Fibroblast of the conjunctiva (primary cell): Measurements from ENCODE around the gene LIPH.
"Not testable (repeated sequence)": the region's sequence is repeated elsewhere in the genome, so short reads cannot be mapped to it uniquely, and the experiment has no call there.

Experiments
- DNase-seq: peaks from one replicate; pipeline ENCODE4 v3.0.0-alpha.2; 2010; ENCODE audit warnings: low read depth

Gene LIPH

DNA sequence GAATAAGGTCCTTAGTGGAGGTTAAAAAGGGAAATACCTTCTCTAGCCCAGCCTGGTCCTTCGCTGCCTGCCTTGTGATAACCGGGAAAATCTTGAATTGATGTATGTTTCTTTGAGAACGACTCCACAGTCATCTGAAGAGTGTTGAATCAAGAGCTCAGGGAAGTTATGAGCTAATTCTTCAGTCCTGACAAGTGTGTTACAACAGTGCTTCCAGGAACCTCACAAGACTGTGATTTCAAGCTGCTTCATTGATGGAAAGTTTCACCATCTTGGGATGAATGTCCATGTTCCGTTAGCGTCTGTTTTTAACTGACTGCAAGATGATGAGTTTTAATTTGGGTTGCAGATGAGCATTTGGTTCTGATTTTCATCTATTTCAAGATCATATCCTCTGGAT is 66.0 kb downstream of the LIPH start:
- no peak for DNase-seq

DNA sequence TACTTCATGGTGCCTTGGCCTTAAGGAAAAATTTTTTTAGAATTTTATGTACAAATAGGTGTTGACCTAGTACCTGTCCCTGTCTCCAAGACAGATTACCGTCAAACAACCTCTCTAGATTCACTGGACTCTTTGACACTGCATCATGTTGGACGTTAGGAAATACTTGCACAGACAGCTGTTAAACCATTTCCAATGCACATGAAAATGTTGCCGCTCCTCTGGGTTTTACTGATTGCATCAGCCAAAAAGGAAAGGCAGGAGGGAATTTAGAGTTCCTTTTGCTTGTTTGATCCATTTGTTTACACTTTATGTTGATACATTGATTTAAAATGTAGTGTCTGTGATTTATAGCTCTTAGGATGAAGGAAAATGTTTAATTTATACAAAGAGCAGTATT is 68.1 kb downstream of the LIPH start:
- DNase-seq = no peak

DNA sequence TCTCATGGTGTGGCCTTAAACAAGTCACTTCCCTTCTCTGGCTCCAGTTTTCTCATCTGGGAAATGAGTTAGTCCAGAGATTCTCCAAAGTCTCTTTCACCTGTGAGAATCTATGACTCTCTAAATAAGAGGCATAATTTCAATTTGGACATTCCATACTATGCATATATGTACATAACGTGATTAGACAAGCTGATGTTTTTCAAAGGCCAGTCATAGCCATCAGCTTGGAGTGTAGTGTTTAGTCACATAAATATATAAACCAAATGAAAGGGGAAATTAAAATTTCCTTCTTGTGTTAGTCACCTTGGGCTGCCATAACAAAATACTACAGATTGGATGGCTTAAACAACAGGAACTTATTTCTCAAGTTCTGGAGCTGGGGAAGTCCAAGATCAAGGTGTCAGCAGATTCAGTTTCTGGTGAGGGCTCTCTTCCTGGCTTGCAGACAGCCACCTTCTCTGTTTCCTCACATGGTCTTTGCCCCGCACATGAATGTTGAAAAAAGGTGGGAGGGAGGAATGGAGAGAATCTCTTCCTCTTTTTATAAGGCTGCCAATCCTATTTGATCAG is 72.9 kb downstream of the LIPH start:
- no peak for DNase-seq

GRCh38 chr3:185477316-185477715 is 75.1 kb downstream of the LIPH start:
- DNase-seq = no peak

GRCh38 chr3:185474922-185475321 is 77.5 kb downstream of the LIPH start:
- DNase-seq = not testable (repeated sequence)

DNA sequence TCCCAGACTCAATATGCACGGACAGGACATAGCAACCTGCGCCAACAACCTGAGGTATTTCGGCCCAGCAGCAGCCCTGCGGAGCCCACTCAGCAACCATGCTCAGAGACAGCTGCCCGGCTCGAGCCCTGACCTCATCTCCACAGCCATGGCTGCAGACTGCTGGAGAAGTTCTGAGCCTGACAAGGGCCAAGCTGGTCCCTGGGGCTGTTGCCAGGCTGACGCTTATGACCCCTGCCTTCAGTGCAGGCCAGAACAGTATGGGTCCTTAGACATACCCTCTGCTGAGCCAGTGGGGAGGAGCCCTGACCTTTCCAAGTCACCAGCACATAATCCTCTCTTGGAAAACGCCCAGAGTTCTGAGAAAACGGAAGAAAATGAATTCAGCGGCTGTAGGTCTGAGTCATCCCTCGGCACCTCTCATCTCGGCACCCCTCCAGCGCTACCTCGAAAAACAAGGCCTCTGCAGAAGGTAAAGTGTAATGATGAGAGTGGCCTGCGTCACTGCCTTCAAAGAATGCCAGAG is 79.0 kb downstream of the LIPH start:
- no peak for DNase-seq

- DNase-seq = no peak
Measured at GRCh38 chr3:185470323-185470722, 82.1 kb downstream of the LIPH start.

DNA sequence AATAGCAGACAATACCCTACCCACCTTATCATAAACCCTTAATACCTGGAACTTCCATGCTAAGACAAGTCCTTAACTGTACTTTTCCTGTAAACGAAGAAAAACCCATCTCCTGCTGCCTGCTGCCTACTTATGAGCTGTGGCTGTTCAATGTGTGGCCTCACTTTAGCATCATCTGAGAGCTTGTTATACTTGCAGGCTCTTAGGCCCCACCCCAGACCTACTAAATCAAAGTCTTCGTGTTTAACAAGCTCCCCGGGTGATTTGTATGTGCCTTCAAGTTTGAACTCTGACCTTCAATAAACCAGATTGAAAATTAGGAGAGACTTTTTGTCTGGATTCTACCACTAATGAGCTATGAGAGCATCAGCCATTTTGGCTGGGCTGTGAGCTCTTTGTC is 82.8 kb downstream of the LIPH start:
- no peak for DNase-seq

DNA sequence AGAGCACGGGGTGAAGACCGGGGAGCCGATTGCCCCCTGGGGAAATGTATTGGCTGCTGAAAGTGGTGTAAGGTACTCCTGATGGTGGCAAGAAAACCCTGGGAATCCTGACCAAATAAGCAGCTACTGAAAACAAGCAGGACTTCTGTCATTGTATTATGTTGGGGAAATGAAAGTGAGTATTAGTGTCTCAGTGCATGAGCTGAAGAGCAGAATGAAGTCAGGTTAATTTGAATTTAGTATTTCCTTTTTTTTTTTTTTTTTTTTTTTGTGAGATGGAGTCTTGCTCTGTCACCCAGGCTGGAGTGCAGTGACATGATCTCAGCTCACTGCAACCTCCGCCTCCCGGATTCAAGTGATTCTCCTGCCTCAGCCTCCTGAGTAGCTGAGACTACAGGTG is 86.3 kb downstream of the LIPH start:
- DNase-seq = not testable (repeated sequence)

GRCh38 chr3:185465471-185465870 is 86.9 kb downstream of the LIPH start:
- DNase-seq = no peak

GRCh38 chr3:185460719-185461350 is 91.6 kb downstream of the LIPH start:
- DNase-seq = no peak

GRCh38 chr3:185460309-185460708 is 92.1 kb downstream of the LIPH start:
- no peak for DNase-seq

GRCh38 chr3:185457376-185457775 is 95.0 kb downstream of the LIPH start:
- no peak for DNase-seq
